ENCODE data around the gene EID1. TPM values are rescaled to one million over a fixed set of nuclear protein-coding genes. Genes with fewer than 3 reads are reported as not detected.

The EID1 gene
- total RNA-seq, 1 donor from 2014 or later: 247 TPM

DNA sequence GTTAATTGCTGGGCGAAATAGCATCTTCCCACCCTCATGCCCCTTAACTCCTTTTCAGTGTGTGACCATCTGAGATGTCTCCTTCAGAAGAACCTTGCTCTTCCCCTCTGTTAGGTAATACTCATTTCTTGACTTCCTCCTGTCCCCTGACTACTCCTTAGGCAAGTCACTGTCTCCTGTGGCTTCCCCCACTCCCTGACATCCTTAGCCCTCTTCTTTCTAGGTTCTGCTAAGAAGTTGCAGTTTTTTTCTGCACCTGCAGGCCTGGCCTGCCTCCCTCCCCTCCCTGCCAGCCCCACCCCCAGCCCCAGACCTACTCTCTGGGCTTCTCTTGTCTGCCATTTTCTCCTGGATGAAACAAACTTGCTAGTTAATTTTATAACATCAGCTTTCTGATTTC lies 15.2 kb upstream of the EID1 start:
- intact Hi-C loops (cut with DNase I): loop anchor here (1.0 kb wide), 1 partner anchor 116 kb away; no protein-coding TSS in a partner anchor
- Histone ChIP-seq H3K36me3 (no peaks in the 10 kb centered on the region), H3K27me3 (no peaks in the 10 kb centered on the region), H3K4me3 (no peak overlapping the region), H3K9me3 (no peaks in the 10 kb centered on the region), H3K4me1 (no peaks in the 10 kb centered on the region), H3K27ac (peak overlapping the region in 1 of 2 donors; percentile 26)
- no peak for DNase-seq (ENCODE audit: low spot score in 2 of 2)
- TF ChIP-seq, protein P1, sequence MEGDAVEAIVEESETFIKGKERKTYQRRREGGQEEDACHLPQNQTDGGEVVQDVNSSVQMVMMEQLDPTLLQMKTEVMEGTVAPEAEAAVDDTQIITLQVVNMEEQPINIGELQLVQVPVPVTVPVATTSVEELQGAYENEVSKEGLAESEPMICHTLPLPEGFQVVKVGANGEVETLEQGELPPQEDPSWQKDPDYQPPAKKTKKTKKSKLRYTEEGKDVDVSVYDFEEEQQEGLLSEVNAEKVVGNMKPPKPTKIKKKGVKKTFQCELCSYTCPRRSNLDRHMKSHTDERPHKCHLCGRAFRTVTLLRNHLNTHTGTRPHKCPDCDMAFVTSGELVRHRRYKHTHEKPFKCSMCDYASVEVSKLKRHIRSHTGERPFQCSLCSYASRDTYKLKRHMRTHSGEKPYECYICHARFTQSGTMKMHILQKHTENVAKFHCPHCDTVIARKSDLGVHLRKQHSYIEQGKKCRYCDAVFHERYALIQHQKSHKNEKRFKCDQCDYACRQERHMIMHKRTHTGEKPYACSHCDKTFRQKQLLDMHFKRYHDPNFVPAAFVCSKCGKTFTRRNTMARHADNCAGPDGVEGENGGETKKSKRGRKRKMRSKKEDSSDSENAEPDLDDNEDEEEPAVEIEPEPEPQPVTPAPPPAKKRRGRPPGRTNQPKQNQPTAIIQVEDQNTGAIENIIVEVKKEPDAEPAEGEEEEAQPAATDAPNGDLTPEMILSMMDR (IDR thresholded peaks at IDR 0.05): no peak

DNA sequence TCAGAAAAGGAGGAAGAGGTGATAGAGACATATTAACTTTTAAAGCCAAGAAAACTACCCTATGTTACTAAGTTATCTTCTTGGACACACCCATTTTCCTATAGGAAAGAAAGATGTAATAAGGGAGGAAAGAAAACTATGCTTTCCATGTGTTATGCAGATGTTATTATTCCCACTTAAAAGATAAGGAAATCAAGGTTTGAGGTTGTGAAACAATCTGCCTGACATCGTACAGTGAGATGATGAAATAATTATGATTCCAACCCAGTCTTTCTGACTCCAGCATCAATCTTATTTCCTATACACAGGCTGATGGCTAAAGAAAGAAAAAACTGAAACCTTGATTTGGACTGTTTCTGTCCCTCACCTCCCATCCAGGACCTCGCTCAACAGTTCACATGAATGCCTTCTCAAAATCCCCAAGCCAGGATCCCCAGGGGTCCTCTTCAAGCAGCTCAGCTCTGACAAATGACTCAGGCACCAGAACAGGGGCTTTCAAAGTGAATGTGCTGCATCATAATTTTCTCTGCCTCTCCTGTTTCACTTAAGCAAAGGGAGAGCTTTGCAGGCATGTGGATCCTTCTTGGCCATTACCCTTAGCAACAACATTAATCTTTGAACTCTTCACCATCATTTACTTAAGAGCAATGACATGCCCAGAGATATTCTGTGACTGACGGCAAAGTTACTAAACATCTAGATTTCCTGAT lies 12.4 kb upstream of the EID1 start:
- H3K27me3 ChIP-seq: no peaks in the 10 kb centered on the region
- H3K36me3 ChIP-seq: no peaks in the 10 kb centered on the region
- H3K9me3 ChIP-seq: no peaks in the 10 kb centered on the region
- TF ChIP-seq, protein P1 (IDR thresholded peaks at IDR 0.05): no peak
- H3K27ac ChIP-seq: peak overlapping the region in 1 of 2 donors; percentile 8
- no peak overlapping the region for H3K4me3 ChIP-seq
- intact Hi-C loops (cut with DNase I): no loop called here
- no peak for DNase-seq (ENCODE audit: low spot score in 2 of 2)
- no peaks in the 10 kb centered on the region for H3K4me1 ChIP-seq

DNA sequence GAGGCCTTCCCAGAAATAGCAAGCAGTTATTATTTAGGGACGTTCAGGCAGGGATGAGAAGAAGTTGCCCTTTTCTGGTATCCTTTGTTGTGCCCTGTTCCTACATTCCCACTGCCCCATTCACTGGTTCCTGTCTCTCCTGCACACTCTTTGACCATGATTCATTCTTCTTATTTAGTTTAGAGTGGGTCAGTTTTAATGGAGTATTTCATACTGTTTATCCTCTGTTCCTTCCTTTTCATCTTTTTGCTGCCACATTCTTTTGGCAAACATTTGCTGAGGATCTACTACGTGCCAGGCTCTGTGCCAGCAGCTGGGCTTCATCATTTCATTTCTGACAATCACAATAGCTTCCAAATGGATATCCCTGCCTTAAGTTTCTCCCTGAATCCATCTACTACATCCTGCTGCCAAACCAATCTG lies 11.8 kb upstream of the EID1 start:
- no peak overlapping the region for H3K4me3 ChIP-seq
- intact Hi-C loops (cut with DNase I): no loop called here
- no peak for DNase-seq (ENCODE audit: low spot score in 2 of 2)
- no peaks in the 10 kb centered on the region for H3K4me1 ChIP-seq
- no peaks in the 10 kb centered on the region for H3K36me3 ChIP-seq
- H3K27ac ChIP-seq: peak overlapping the region in 1 of 2 donors; percentile 8
- TF ChIP-seq, protein P1 (IDR thresholded peaks at IDR 0.05): no peak
- H3K27me3 ChIP-seq: no peaks in the 10 kb centered on the region
- no peaks in the 10 kb centered on the region for H3K9me3 ChIP-seq

DNA sequence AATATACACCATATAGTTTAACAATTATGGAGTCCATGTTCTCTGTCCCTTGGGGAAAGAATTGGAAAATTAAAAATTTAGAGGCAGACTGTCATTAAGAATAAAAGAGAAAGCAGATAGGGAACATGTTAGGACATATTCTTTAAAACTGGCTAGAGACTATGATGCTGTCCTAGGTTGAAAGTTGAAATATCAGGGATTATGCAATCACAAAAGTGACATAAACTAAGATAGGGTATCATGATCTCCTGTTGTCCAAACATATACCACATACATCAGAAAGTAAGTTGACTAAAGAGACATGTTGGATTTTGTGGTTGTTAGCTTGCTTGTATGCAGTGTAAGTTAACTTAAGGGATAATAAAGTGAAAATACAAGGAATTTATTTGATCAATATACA lies 9.9 kb upstream of the EID1 start:
- DNase-seq (ENCODE audit: low spot score in 2 of 2): no peak
- Histone ChIP-seq H3K27me3 (no peaks in the 10 kb centered on the region), H3K4me1 (no peaks in the 10 kb centered on the region), H3K27ac (no peak overlapping the region), H3K36me3 (no peaks in the 10 kb centered on the region), H3K4me3 (no peak overlapping the region), H3K9me3 (no peaks in the 10 kb centered on the region)
- intact Hi-C loops (cut with DNase I): no loop called here
- TF ChIP-seq, protein P1 (IDR thresholded peaks at IDR 0.05): no peak

DNA sequence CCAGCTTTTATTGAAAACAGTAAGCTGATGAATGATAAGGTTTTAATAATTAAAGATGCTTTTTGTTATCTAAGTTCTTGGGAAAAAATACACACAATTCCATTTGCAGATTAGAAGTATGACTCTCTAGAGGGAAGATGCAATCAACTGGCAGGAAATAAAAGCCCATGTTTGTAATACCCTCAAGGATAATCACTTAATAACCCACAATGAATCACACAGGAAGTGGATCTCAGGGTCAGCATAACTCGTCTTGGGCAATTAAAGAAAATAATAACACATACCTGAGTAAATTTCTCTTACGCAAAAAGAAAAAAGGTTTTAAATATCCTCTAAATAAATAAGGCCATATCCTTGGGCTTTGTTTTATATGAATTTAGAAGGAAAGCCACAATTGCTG lies 9.4 kb upstream of the EID1 start:
- Histone ChIP-seq H3K27ac (no peak overlapping the region), H3K9me3 (no peaks in the 10 kb centered on the region), H3K4me3 (no peak overlapping the region), H3K36me3 (no peaks in the 10 kb centered on the region), H3K4me1 (no peaks in the 10 kb centered on the region), H3K27me3 (no peaks in the 10 kb centered on the region)
- DNase-seq (ENCODE audit: low spot score in 2 of 2): no peak
- TF ChIP-seq, protein P1 (IDR thresholded peaks at IDR 0.05): no peak
- intact Hi-C loops (cut with DNase I): no loop called here
